Neutrophil (primary cell): ENCODE measurements around the gene DOHH.

Experiments used
- H3K27ac ChIP-seq: fragments of 200-600 bp; sonication (generic); 2 replicates; pipeline ENCODE4 v1.5.1; 2016; ENCODE audit warnings: mild to moderate bottlenecking, moderate library complexity
- H3K27me3 ChIP-seq: fragments of 200-600 bp; sonication (generic); 2 replicates; pipeline ENCODE4 v1.6.0; 2016; ENCODE audit warnings: mild to moderate bottlenecking
- H3K36me3 ChIP-seq: fragments of 200-600 bp; sonication (generic); 2 replicates; pipeline ENCODE4 v1.5.1; 2017
- H3K4me1 ChIP-seq, 2 experiments: fragments of 200-600 bp in 1 of 2; sonication (generic) in 1 of 2; 1 replicate in 1 of 2; 2 replicates in 1 of 2; pipeline versions ENCODE4 v1.5.1 to v1.6.1; 2013 to 2016; ENCODE audit warnings: low read depth in 1 of 2, low read length in 1 of 2, mild to moderate bottlenecking in 1 of 2, moderate library complexity in 1 of 2; ENCODE audit not compliant: control insufficient read depth in 1 of 2, insufficient read depth in 1 of 2
- H3K4me3 ChIP-seq, 2 experiments: fragments of 200-600 bp in 1 of 2; sonication (generic) in 1 of 2; 1 replicate in 1 of 2; 2 replicates in 1 of 2; pipeline ENCODE4 v1.5.1; 2013 to 2016; ENCODE audit warnings: low read depth in 1 of 2, low read length in 1 of 2, mild to moderate bottlenecking in 1 of 2, moderate library complexity in 1 of 2
- H3K9me3 ChIP-seq: fragments of 200-600 bp; sonication (generic); 2 replicates; pipeline ENCODE4 v1.5.1; 2016
- CTCF ChIP-seq: fragments of 200-600 bp; sonication (generic); IDR thresholded peaks from 2 replicates; pipeline ENCODE4 v1.5.1; 2016; ENCODE audit warnings: antibody characterized with exemption

The DOHH gene

GRCh38 chr19:3520166-3521103 lies 20.0 kb upstream of the DOHH start:
- Histone ChIP-seq H3K4me1 (no peaks in the 10 kb centered on the region), H3K27ac (peak overlapping the region; percentile 0), H3K4me3 (no peak overlapping the region), H3K9me3 (no peaks in the 10 kb centered on the region), H3K27me3 (no peaks in the 10 kb centered on the region), H3K36me3 (peaks cover 70% of the 10 kb centered on the region)
- no peak for TF ChIP-seq CTCF

GRCh38 chr19:3519126-3519525 lies 18.7 kb upstream of the DOHH start:
- no peaks in the 10 kb centered on the region for H3K4me1 ChIP-seq
- no peaks in the 10 kb centered on the region for H3K27me3 ChIP-seq
- no peaks in the 10 kb centered on the region for H3K9me3 ChIP-seq
- peaks cover 66% of the 10 kb centered on the region for H3K36me3 ChIP-seq
- no peak overlapping the region for H3K4me3 ChIP-seq
- no peak overlapping the region for H3K27ac ChIP-seq
- TF ChIP-seq CTCF = no peak

GRCh38 chr19:3518659-3519058 lies 18.2 kb upstream of the DOHH start:
- Histone ChIP-seq H3K4me3 (no peak overlapping the region), H3K4me1 (no peaks in the 10 kb centered on the region), H3K27ac (no peak overlapping the region), H3K27me3 (no peaks in the 10 kb centered on the region), H3K36me3 (peaks cover 66% of the 10 kb centered on the region), H3K9me3 (no peaks in the 10 kb centered on the region)
- no peak for TF ChIP-seq CTCF

GRCh38 chr19:3518255-3518654 lies 17.8 kb upstream of the DOHH start:
- no peaks in the 10 kb centered on the region for H3K27me3 ChIP-seq
- TF ChIP-seq CTCF = no peak
- H3K4me3 ChIP-seq = no peak overlapping the region
- no peaks in the 10 kb centered on the region for H3K9me3 ChIP-seq
- no peaks in the 10 kb centered on the region for H3K4me1 ChIP-seq
- H3K36me3 ChIP-seq = peaks cover 66% of the 10 kb centered on the region
- no peak overlapping the region for H3K27ac ChIP-seq

- H3K4me1 ChIP-seq = no peaks in the 10 kb centered on the region
- no peak overlapping the region for H3K27ac ChIP-seq
- no peaks in the 10 kb centered on the region for H3K9me3 ChIP-seq
- H3K27me3 ChIP-seq = no peaks in the 10 kb centered on the region
- no peak for TF ChIP-seq CTCF
- peaks cover 64% of the 10 kb centered on the region for H3K36me3 ChIP-seq
- no peak overlapping the region for H3K4me3 ChIP-seq
These were observed 17.2 kb upstream of the DOHH start for GRCh38 chr19:3517638-3518037.
